RWPE2 (cell line): ENCODE measurements around the gene DTX4.
"Not testable (repeated sequence)": the region's sequence is repeated elsewhere in the genome, so short reads cannot be mapped to it uniquely, and the experiment has no call there.

ENCODE experiments used
- ATAC-seq: fragments of 200-7000 bp; cut with Tn5 transposase; 3 replicates; pipeline ENCODE4 v1.9.1; 2021; ENCODE audit warnings: low read depth
- DNase-seq: peaks from one replicate; pipeline ENCODE4 v3.0.0-alpha.2; 2020; ENCODE audit warnings: low spot score
- H3K27ac ChIP-seq: fragments of 450-650 bp; 2 replicates; pipeline ENCODE4 v1.5.1; 2017; ENCODE audit warnings: mild to moderate bottlenecking; ENCODE audit not compliant: poor library complexity, severe bottlenecking
- H3K27me3 ChIP-seq: fragments of 250-450 bp; sonication (Bioruptor Pico); 2 replicates; pipeline ENCODE4 v1.5.1; 2021; ENCODE audit warnings: mild to moderate bottlenecking, moderate library complexity; ENCODE audit not compliant: insufficient read depth, poor library complexity, severe bottlenecking
- H3K36me3 ChIP-seq: fragments of 250-450 bp; sonication (Bioruptor Pico); 2 replicates; pipeline ENCODE4 v1.5.1; 2020; ENCODE audit warnings: low read depth, mild to moderate bottlenecking, moderate library complexity
- H3K4me1 ChIP-seq: fragments of 250-450 bp; sonication (Bioruptor Pico); 2 replicates; pipeline ENCODE4 v1.5.1; 2021; ENCODE audit warnings: mild to moderate bottlenecking, moderate library complexity; ENCODE audit not compliant: insufficient read depth, poor library complexity, severe bottlenecking
- H3K4me3 ChIP-seq: fragments of 250-450 bp; sonication (Bioruptor Pico); 2 replicates; pipeline ENCODE4 v1.5.1; 2021; ENCODE audit warnings: mild to moderate bottlenecking, moderate library complexity; ENCODE audit not compliant: severe bottlenecking
- H3K9me3 ChIP-seq: fragments of 250-450 bp; sonication (Bioruptor Pico); 2 replicates; pipeline ENCODE4 v1.5.1; 2021; ENCODE audit warnings: mild to moderate bottlenecking, moderate library complexity; ENCODE audit not compliant: severe bottlenecking
- TF ChIP-seq, protein P1 (sequence below): fragments of 450-650 bp; IDR thresholded peaks from one replicate; pipeline ENCODE4 v1.5.1; 2017; ENCODE audit warnings: mild to moderate bottlenecking, moderate library complexity; ENCODE audit not compliant: poor library complexity, severe bottlenecking

The DTX4 gene

GRCh38 chr11:59171508-59172322 is at the start of gene DTX4:
TSS of gene DTX4 (plus strand) at chr11:59172132. CDS start at chr11:59172596, 464 bp downstream.
- no peaks in the 10 kb centered on the region for H3K36me3 ChIP-seq
- H3K4me1 ChIP-seq, result peaks cover 14% of the 10 kb centered on the region
- no peaks in the 10 kb centered on the region for H3K27me3 ChIP-seq
- peak; percentile 59 for ATAC-seq
- DNase-seq, result peak; percentile 92
- peak within 1 kb of the TSS; percentile 95 for H3K27ac ChIP-seq
- no peaks in the 10 kb centered on the region for H3K9me3 ChIP-seq
- TF ChIP-seq, protein P1, sequence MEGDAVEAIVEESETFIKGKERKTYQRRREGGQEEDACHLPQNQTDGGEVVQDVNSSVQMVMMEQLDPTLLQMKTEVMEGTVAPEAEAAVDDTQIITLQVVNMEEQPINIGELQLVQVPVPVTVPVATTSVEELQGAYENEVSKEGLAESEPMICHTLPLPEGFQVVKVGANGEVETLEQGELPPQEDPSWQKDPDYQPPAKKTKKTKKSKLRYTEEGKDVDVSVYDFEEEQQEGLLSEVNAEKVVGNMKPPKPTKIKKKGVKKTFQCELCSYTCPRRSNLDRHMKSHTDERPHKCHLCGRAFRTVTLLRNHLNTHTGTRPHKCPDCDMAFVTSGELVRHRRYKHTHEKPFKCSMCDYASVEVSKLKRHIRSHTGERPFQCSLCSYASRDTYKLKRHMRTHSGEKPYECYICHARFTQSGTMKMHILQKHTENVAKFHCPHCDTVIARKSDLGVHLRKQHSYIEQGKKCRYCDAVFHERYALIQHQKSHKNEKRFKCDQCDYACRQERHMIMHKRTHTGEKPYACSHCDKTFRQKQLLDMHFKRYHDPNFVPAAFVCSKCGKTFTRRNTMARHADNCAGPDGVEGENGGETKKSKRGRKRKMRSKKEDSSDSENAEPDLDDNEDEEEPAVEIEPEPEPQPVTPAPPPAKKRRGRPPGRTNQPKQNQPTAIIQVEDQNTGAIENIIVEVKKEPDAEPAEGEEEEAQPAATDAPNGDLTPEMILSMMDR, result peak; percentile 98
- peak within 1 kb of the TSS; percentile 79 for H3K4me3 ChIP-seq

DNA sequence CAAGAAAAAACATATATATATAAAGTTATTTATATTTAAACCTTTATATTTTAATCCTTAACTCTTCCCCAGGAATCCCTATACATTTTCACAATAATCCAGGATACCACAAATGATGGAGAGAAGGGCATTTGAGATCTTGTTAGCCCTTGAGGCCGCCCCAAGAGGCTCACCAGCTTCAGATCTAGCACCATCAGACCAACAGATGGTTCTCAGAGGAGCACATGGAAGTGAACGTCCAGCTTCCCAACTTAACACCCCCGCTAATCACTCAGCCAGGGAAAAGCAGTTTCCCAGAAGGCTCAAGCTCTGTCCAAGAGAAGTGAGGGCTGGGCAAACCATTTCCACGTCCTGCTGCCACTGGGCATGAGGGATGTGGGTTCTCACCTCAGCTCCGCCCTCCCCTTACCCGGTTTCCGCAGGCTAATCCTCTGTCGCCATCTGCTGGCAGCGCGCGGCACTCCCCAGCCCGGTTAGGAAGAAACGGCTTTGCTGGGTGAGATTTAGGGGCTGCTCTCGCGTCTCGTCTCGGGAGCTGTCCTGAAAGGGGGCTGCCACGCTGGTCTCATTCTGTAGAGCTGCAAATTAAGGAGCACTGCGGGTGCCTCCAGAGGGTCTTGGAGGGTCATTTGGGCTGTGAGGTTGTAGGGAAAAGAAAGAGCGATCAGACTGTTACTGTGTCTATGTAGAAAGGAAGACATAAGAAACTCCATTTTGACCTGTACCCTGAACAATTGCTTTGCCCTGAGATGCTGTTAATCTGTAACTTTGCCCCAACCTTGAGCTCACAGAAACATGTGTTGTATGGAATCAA is 36.1 kb upstream of the DTX4 start:
- ATAC-seq (peak; percentile 100), DNase-seq (peak; percentile 74)
- peaks cover 17% of the 10 kb centered on the region for H3K36me3 ChIP-seq
- H3K27me3 ChIP-seq, result no peaks in the 10 kb centered on the region
- H3K9me3 ChIP-seq, result no peaks in the 10 kb centered on the region
- no peak overlapping the region for H3K27ac ChIP-seq
- TF ChIP-seq, protein P1, result peak; percentile 97
- H3K4me1 ChIP-seq, result no peaks in the 10 kb centered on the region
- H3K4me3 ChIP-seq, result no peak overlapping the region

DNA sequence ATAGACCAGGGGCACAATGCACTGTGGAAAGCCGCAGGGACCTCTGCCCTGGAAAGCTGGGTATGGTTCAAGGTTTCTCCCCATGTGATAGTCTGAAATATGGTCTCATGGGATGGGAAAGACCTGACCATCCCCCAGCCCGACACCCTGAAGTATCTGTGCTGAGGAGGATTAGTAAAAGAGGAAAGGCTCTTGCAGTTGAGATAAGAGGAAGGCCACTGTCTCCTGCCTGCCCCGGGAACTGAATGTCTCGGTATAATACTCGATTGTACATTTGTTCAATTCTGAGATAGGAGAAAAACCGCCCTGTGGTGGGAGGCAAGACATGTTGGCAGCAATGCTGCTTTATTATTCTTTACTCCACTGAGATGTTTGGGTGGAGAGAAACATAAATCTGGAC is 35.4 kb upstream of the DTX4 start:
- ATAC-seq, H3K27me3 ChIP-seq: not testable (repeated sequence)

DNA sequence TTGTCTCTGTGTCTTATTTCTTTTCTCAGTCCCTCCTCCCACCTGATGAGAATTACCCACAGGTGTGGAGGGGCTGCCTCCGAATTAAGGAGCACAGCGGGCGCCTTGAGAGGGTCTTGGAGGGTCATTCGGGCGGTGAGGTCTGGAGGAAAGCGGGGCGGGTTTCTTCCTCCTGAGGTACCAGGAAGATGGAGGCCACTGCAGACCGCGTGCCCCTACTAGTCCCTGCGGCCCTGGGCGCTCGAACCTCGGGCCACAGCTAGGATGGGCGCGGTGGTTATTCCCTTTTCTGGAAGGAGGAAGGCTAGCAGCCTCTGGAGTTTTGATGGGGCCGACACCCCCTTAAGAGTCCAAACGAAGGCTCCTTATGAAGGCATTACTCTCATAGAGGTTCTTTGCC is 34.7 kb upstream of the DTX4 start:
- DNase-seq (no peak), ATAC-seq (no peak)
- TF ChIP-seq, protein P1, result no peak
- Histone ChIP-seq H3K4me3 (no peak overlapping the region), H3K27ac (no peak overlapping the region), H3K9me3 (no peaks in the 10 kb centered on the region), H3K36me3 (peaks cover 17% of the 10 kb centered on the region), H3K4me1 (no peaks in the 10 kb centered on the region), H3K27me3 (no peaks in the 10 kb centered on the region)

More for the DNA sequence above, 35.4 kb upstream of the DTX4 start:
- H3K4me3 ChIP-seq, H3K27ac ChIP-seq, H3K9me3 ChIP-seq, DNase-seq, H3K4me1 ChIP-seq: not testable (repeated sequence)
- H3K36me3 ChIP-seq, result peaks cover 17% of the 10 kb centered on the region

- Histone ChIP-seq H3K4me1 (peaks cover 2% of the 10 kb centered on the region), H3K36me3 (peaks cover 14% of the 10 kb centered on the region), H3K9me3 (no peaks in the 10 kb centered on the region), H3K27me3 (no peaks in the 10 kb centered on the region), H3K4me3 (no peak overlapping the region), H3K27ac (no peak overlapping the region)
- TF ChIP-seq, protein P1, result no peak
- DNase-seq (no peak), ATAC-seq (no peak)
These were observed 33.3 kb upstream of the DTX4 start for GRCh38 chr11:59138643-59139042.
